HUES48 (cell line): ENCODE data around the gene MRPS22.
"Not testable (repeated sequence)": the region's sequence is repeated elsewhere in the genome, so short reads cannot be mapped to it uniquely, and the experiment has no call there.

Source experiments
- H3K27ac ChIP-seq: one replicate; pipeline ENCODE4 v1.7.0; 2013; ENCODE audit warnings: low read depth, low read length, inconsistent platforms
- H3K27me3 ChIP-seq: 2 replicates; pipeline ENCODE4 v1.6.1; 2013; ENCODE audit warnings: mild to moderate bottlenecking, low read length; ENCODE audit not compliant: control insufficient read depth, insufficient read depth
- H3K36me3 ChIP-seq: 2 replicates; pipeline ENCODE4 v1.6.1; 2013; ENCODE audit warnings: low read length; ENCODE audit not compliant: control insufficient read depth, insufficient read depth
- H3K4me1 ChIP-seq: 2 replicates; pipeline ENCODE4 v1.6.1; 2013; ENCODE audit warnings: mild to moderate bottlenecking, low read length; ENCODE audit not compliant: control insufficient read depth, insufficient read depth
- H3K4me3 ChIP-seq: 2 replicates; pipeline ENCODE4 v1.5.1; 2013; ENCODE audit warnings: mild to moderate bottlenecking, low read depth, low read length
- H3K9ac ChIP-seq: 2 replicates; pipeline ENCODE4 v1.6.1; 2013; ENCODE audit warnings: mild to moderate bottlenecking, low read depth, low read length, moderate library complexity
- H3K9me3 ChIP-seq: 2 replicates; pipeline ENCODE4 v1.6.1; 2013; ENCODE audit warnings: low read length; ENCODE audit not compliant: control insufficient read depth, insufficient read depth

Gene MRPS22

DNA sequence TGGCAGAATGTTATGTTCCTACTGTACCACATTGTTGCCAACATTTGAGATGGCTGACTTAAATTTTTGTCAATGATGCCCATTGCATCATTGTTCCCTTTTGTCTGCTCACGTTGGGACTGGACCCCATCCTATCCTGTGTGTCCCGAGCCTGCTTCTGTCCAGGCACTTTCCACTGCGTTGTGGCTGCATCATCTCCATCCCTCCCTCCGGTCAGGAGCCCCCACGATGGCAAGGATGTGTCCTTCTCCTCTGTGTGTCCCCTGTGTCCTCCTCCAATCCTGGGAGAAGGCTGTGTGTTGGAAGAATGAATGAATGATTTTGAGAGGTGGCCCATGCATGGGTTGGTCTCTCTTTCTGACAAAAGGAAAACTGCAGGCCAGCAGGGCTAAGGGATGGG, 19.4 kb upstream of the MRPS22 start:
- Histone ChIP-seq H3K27me3 (peaks cover 10% of the 10 kb centered on the region), H3K4me1 (peaks cover 3% of the 10 kb centered on the region; the same call in 1 of the 2 replicates), H3K4me3 (no peak overlapping the region), H3K36me3 (no peaks in the 10 kb centered on the region), H3K27ac (no peak overlapping the region), H3K9me3 (no peaks in the 10 kb centered on the region), H3K9ac (no peak overlapping the region)

DNA sequence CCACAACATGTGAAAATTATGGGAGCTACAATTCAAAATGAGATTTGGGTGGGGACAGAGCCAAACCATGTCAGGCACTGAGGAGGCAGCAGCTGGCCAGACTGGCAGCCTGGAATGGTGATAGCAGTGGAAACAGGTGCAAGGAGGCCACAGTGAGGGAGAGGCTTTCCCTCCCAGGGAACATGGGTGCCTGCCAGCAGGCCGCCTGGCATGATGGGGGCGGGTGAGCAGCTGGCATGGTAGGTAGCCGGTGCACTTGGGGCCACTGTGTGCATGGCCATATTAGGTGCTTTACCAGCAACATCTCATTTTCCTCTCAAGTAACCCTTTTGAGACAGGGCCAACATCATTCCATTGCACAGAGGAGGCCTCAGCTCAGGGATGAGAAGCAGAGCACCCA, 18.3 kb upstream of the MRPS22 start:
- H3K4me3 ChIP-seq, result no peak overlapping the region
- H3K9me3 ChIP-seq, result no peaks in the 10 kb centered on the region
- H3K36me3 ChIP-seq, result no peaks in the 10 kb centered on the region

DNA sequence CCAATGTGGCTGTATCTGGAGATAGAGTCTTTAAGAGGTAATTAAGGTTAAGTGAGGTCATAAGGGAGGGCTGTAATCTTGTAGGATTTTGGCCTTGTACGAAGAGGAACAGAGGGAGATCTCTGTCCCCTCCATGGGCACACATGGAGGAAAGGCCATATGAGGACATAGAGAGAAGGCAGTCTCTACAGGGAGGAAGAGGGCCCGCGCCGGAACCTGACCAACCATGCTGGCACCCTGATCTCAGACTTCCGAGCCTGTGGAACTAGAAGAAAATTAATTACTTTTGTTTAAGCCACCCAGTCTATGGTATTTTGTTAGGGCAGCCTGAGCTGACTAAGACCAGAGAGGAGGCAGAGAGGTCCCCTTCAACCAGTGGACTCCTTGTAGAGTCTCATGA, 17.7 kb upstream of the MRPS22 start:
- no peak overlapping the region for H3K4me3 ChIP-seq
- H3K27ac ChIP-seq, result no peak overlapping the region
- H3K4me1 ChIP-seq, result peaks cover 3% of the 10 kb centered on the region; the same call in 1 of the 2 replicates
- H3K9me3 ChIP-seq, result no peaks in the 10 kb centered on the region
- peaks cover 21% of the 10 kb centered on the region for H3K27me3 ChIP-seq
- no peak overlapping the region for H3K9ac ChIP-seq
- no peaks in the 10 kb centered on the region for H3K36me3 ChIP-seq

More for the DNA sequence above, 18.3 kb upstream of the MRPS22 start:
- Histone ChIP-seq H3K27ac (no peak overlapping the region), H3K4me1 (peaks cover 3% of the 10 kb centered on the region; the same call in 1 of the 2 replicates), H3K9ac (no peak overlapping the region), H3K27me3 (peaks cover 19% of the 10 kb centered on the region)

DNA sequence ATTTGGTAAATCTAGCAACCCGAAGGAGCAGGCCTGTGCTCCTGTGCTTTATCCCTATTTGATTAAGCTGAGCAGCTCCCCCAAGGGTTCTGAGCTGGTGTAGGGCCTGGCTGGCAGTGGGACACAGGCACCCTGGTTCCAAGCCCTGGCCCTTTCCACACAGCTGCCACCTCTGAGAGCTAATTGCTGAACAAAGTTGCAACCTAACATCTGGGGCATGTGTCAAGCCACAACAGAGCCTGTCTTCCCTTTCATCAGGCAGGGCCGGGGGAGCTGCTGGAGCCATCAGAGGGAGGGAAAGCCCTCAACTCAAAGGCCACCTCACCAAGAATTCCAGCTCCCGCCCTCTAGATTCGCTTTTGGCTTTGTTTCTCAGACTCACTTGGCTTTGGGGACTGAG, 17.1 kb upstream of the MRPS22 start:
- no peaks in the 10 kb centered on the region for H3K36me3 ChIP-seq
- H3K9me3 ChIP-seq, result no peaks in the 10 kb centered on the region
- H3K4me1 ChIP-seq, result peaks cover 3% of the 10 kb centered on the region; the same call in 1 of the 2 replicates
- no peak overlapping the region for H3K9ac ChIP-seq
- H3K27ac ChIP-seq, result no peak overlapping the region
- peaks cover 21% of the 10 kb centered on the region for H3K27me3 ChIP-seq
- H3K4me3 ChIP-seq, result no peak overlapping the region

DNA sequence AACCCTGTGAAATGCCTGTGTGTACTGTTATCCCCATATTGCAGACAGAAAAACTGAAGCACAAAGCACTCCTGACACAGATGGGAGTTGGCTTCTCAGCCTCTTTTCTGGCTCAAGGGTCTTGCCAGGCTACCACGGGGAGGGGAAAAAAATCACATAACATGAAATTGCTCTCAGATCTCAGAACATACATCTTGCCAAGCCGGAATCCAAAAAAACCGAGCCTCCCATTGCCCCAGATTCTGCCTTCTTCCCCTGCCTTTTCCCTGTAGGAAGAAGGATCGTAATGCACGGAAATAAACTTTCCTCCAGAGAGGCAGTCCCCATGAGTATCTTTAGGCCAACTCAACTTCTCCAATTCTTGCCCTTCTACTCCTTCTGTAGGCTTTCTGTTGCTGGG, 16.6 kb upstream of the MRPS22 start:
- peaks cover 23% of the 10 kb centered on the region for H3K27me3 ChIP-seq
- no peak overlapping the region for H3K4me3 ChIP-seq
- H3K9ac ChIP-seq, result no peak overlapping the region
- no peaks in the 10 kb centered on the region for H3K9me3 ChIP-seq
- H3K4me1 ChIP-seq, result peaks cover 3% of the 10 kb centered on the region; the same call in 1 of the 2 replicates
- no peak overlapping the region for H3K27ac ChIP-seq
- no peaks in the 10 kb centered on the region for H3K36me3 ChIP-seq

DNA sequence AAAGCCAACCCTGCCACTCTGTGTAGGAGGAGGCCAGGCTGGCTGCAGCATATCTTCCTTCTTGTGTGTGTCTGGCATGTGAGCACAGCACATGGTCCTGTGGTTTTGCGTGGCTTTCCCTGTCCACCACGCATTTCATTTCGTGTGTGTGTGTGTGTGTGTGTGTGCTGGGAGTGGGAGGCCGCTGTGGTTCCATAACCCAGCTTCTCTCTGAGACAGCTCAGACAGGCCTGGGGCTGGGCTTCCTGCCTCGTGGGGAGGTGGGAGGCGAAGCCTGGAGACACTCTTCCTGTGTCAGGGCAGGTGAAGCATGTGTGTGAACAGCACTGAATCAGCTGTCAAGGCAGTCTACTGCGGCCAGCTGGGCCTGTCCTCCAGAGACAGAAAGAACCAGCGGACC, 16.0 kb upstream of the MRPS22 start:
- Histone ChIP-seq H3K27ac (no peak overlapping the region), H3K4me1 (peaks cover 3% of the 10 kb centered on the region; the same call in 1 of the 2 replicates), H3K27me3 (peaks cover 28% of the 10 kb centered on the region), H3K9me3 (no peaks in the 10 kb centered on the region), H3K9ac (no peak overlapping the region), H3K4me3 (no peak overlapping the region), H3K36me3 (no peaks in the 10 kb centered on the region)

DNA sequence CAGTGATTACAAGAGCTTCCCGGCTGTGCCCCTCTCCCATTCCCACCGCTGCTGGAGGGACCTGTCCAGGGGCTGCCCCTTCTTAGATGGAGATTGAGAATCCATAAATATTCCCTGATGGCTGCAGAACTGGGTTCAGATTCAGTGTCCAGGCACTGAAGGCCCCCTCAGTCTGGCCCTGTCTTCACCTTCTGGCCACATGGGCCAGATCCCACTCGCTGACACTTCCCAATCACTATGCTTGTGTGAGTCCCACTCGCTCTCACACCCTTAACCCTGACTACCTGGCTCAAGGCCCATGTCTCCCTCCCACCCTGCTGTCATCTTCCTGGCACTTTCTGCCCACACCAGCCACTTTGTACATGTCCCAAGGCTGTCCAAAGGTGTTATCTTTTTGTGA, 15.5 kb upstream of the MRPS22 start:
- Histone ChIP-seq H3K4me1 (peaks cover 3% of the 10 kb centered on the region; the same call in 1 of the 2 replicates), H3K9ac (no peak overlapping the region), H3K27me3 (peaks cover 28% of the 10 kb centered on the region), H3K9me3 (no peaks in the 10 kb centered on the region), H3K36me3 (no peaks in the 10 kb centered on the region), H3K4me3 (no peak overlapping the region), H3K27ac (no peak overlapping the region)

DNA sequence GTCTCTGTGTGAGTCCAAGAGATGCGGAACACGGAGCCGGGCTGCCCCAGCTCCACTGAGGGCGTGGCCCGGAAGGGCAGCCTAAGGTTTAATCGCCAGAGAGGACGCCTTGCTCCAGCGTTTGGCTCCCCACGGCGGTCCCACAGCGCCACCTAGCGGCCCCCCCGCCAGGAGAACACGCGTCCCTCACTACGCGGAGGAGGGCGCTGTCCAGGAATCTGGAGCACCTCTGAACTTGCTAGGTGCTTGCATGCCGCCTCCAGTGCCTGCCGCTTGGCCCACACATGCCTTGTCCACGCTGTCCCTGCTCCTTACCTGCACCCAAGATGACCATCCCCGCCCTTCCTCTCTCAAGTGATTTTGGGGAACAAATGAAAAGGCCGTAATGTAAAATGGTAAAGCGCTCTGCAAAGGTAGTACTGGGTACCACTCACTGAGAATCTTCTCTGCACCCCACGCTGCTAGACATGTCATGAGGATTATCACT, 14.4 kb upstream of the MRPS22 start:
- Histone ChIP-seq H3K4me1 (peaks cover 3% of the 10 kb centered on the region; the same call in 1 of the 2 replicates), H3K36me3 (no peaks in the 10 kb centered on the region), H3K9me3 (no peaks in the 10 kb centered on the region), H3K4me3 (peak overlapping the region; percentile 39), H3K27me3 (peaks cover 28% of the 10 kb centered on the region), H3K9ac (no peak overlapping the region), H3K27ac (no peak overlapping the region)

DNA sequence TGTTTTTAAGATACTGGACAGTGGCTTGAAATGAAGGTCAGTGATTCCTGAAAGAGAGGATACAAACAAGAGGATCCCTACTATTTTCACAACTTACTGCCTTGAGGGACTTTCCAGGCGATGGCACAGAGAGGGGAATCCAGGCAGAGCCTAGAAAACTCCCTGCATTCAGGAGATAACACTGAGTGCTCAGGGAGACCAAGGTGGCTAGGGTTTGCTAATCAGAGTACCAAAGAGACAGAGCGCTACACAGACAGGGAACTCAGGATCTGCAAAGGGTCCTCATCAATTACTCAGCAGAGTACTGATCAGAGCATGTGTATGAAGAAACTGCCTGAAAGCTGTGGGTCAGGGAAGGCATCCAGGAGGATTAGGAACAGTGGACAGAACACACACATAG, 11.7 kb upstream of the MRPS22 start:
- Histone ChIP-seq H3K9ac (no peak overlapping the region), H3K27ac (no peak overlapping the region)

DNA sequence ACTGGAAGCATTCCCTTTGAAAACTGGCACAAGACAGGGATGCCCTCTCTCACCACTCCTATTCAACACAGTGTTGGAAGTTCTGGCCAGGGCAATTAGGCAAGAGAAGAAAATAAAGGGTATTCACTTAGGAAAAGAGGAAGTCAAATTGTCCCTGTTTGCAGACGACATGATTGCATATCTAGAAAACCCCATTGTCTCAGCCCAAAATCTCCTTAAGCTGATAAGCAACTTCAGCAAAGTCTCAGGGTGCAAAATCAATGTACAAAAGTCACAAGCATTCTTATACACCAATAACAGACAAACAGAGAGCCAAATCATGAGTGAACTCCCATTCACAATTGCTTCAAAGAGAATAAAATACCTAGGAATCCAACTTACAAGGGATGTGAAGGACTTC, 9.1 kb upstream of the MRPS22 start:
- not testable (repeated sequence) for H3K9me3 ChIP-seq, H3K4me1 ChIP-seq

More for the DNA sequence above, 11.7 kb upstream of the MRPS22 start:
- peaks cover 3% of the 10 kb centered on the region; the same call in 1 of the 2 replicates for H3K4me1 ChIP-seq
- no peak overlapping the region for H3K4me3 ChIP-seq
- H3K27me3 ChIP-seq, result peaks cover 28% of the 10 kb centered on the region
- H3K36me3 ChIP-seq, result no peaks in the 10 kb centered on the region
- H3K9me3 ChIP-seq, result no peaks in the 10 kb centered on the region

DNA sequence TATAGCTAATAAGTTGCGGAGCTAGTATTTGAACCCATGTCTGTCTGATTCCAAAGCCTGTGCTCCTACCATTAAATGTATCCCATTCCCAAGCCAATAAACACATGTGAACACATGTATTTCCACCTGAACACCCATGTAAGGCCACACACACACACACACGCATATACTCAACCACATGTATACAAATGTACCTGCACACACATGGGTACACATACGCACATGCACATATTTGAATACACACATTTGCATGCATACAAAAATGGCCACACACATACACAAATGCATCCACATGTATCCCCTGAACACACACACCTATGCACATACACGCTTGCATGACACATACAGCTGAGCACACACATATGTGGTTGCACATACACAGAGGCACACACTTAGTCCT, 5.4 kb upstream of the MRPS22 start:
- no peak overlapping the region for H3K9ac ChIP-seq
- H3K36me3 ChIP-seq, result no peaks in the 10 kb centered on the region
- no peak overlapping the region for H3K27ac ChIP-seq
- H3K27me3 ChIP-seq, result peaks cover 32% of the 10 kb centered on the region
- no peaks in the 10 kb centered on the region for H3K9me3 ChIP-seq
- H3K4me1 ChIP-seq, result no peaks in the 10 kb centered on the region
- H3K4me3 ChIP-seq, result no peak overlapping the region

More for the DNA sequence above, 9.1 kb upstream of the MRPS22 start:
- peaks cover 23% of the 10 kb centered on the region for H3K27me3 ChIP-seq
- H3K36me3 ChIP-seq, H3K9ac ChIP-seq, H3K27ac ChIP-seq, H3K4me3 ChIP-seq: not testable (repeated sequence)
